NCI-H146 treated with DMSO at 0.1 percent for 48 hours (cell line): ENCODE measurements around the gene ACTA2.

Experiments used
- DNase-seq: peaks from one replicate; lab custom pipeline; 2025; ENCODE audit not compliant: unreplicated experiment; lab: John Stamatoyannopoulos, UW

Gene ACTA2

DNA sequence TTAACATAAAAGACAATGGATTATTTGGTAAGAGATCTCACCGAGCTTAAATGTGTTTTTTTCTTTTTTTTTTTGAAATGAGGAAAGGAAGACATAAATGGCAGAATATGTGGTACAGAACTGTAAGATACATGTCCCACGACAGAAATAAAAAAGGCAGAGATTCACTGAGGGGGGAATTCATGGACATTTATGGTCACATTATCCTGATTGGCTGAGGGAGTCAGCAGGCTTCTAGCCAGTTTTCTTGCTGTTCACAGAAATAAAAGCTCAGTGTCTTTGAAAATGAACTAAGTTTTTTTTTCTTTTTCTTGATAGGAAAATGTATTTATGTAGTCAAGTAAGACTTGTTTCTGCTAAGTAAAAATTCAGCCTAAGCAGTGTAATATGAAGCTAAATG is 29.8 kb upstream of the ACTA2 start:
- DNase-seq = no peak

DNA sequence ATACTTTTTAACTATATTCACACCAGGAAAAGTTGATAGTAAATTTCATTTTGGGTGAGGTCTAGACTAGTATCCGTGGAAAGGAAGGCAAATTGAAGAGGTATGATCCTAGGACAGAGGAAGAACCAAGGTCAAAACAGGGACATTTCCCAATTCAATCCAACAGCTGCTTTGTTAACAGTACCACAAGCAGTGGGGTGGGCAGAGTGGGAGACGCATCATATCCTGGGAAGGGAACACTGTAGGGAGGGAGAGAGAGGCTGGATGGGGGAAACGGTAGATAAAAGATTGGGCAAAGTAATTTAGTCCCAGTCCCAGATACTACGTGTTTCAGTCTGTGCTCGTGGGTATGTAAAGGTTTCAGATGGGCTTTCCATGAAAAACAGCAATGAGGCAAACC is 28.9 kb upstream of the ACTA2 start:
- DNase-seq = no peak

DNA sequence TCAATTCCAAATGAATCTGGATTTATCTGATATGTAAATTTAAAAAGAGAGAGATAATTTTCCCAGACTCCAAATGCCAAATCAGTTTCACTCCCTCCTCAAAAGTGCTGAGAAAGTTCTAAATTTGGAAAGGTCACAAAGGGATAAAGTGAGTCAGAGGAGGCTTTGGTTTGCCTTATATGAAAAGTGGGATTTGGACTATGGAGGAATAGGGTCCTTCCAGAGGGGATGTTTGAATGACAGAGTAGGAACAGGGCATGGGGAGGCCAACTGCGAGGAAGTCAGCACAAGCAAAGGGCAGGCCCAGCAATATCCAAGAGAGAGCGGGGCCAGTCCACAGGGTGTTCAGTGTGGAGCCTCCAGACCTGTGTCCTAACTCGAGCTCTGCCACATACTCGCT is 28.2 kb upstream of the ACTA2 start:
- no peak for DNase-seq

- no peak for DNase-seq
Measured at GRCh38 chr10:88980247-88980646, 27.7 kb upstream of the ACTA2 start.

GRCh38 chr10:88979603-88980002 is 27.0 kb upstream of the ACTA2 start:
- no peak for DNase-seq

DNA sequence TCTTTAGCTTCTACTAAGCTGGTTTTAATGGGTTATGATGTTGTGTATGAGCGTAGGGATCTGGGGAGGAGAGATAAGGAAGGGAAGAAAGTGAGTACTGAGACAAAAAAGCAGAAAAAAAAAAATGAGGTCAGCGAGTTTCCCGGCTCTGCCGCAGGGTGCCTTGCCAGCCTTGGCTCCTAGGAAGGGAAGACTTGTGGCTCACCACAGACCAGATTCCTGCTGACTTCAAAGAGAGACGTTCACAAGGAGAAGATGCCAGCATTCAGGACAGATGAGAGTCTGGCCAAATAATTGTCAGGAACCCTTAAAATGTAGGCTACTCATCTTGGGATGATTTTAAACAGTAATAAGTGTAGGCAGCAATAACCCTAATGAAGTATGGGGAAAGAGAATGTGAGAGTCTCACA is 26.6 kb upstream of the ACTA2 start:
- DNase-seq = no peak

- no peak for DNase-seq
Measured at GRCh38 chr10:88978463-88978862, 25.9 kb upstream of the ACTA2 start.

DNA sequence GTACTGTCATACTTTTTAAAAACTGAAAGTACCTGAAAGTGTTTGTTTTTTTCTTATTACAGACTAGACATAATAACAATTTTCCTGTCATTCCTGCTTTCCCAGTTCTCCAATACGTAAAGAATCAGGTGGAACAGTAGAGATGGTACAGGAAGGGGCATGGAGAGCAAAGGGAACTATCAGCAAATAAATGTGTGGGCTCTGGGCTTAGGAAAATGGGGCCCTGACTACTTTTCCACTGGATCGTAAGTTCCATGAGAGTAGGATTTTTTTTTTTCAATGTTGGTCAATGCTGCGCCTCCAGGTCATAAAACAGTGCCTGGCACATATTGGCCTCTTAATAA is 22.8 kb upstream of the ACTA2 start:
- no peak for DNase-seq

DNA sequence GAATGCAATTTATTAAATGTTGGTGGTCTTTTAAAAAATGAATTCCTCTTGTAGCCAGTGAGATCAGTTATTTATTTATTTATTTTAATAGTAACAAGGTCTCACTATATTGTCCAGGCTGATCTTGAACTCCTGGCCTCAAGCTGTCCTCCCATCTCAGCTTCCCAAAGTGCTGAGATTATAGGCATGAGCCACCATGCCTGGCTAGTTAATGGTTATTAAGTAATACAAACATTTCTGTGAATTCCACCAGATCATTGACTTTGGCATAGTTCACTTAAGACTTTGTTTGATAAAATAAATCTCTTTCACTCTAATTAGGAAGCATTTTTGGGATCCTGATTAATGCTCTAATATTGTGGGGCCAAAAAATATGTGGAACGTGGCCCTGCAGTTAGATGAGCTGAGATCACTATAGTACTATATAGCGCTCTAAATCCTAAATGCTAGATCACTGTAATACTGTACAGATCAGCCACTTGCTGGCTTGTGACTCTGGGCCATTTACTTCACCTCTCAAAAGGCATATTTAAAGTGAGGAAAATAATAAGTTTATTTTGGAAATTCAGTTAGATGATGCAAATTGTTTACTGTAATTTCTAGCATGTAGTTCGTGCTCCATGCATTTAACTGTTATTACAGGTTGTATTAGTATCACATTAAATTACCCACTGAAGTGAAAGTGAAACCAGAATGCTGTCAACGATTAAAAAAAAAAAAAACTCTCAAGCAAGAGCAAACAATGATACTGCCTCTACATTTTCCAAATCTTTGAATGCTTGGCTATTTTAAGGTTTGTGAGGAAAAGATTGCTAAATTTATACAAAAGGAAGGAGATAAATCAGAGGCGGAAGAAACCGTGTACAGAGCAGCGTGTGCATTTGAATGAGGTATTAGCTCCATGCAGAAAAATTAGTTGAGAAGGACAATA is 22.1 kb upstream of the ACTA2 start:
- no peak for DNase-seq

- no peak for DNase-seq
Measured at GRCh38 chr10:88974012-88974411, 21.4 kb upstream of the ACTA2 start.

DNA sequence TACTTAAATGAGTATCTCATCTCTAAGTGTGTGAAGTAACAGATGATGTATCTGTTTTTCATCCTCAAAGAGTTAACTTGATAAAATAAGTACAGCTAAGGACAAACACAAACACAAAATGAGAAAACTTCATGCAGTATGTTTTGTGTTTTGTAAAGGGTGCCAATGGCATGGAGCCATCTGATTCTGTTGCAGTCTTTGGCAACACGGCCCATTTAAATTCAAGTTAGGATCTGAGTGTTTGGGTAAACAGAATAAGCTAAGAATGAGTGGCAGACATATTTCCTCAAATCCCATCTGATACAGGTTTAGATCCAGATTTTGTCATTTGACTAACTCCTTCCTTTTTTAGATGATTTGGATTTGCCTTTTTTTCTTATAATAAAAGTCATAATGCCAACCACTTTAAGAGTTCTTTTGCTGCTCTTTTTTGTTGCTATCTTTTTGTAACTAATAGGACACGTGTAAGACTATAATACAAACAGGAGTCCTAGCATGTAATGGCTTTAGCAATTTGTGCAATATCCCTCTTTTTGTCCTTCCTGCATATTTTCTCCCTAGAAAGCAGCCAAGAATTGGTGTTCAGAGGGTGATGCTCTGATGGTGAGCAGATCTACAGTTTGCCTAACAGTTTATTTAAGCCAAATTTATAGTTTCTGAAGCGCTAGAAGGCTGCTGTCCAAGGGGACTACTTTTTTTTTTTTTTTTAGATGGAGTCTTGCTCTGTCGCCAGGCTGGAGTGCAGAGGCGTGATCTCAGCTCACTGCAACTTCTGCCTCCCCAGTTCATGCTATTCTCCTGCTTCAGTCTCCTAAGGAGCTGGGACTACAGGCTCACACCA is 18.9 kb upstream of the ACTA2 start:
- no peak for DNase-seq

GRCh38 chr10:88968391-88968790 is 15.8 kb upstream of the ACTA2 start:
- DNase-seq = no peak

DNA sequence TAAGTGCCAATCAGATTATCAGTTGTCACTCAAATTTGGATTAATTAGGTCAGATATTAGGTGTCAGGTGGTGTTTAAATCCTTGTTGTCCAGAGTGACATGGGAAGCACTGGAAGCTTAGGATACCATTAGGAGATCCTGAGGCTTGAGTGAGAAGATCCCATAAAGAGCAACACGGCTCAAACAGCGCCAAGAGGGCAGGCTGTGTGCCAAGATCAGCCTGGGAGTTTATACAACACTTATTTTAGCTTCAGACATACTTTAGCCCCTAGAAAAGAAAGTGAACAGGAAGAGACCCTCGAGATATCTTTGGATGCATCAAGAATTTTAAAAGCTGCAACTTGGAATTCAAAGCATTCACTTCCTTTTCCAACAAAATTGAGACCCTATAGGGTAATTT is 14.2 kb upstream of the ACTA2 start:
- no peak for DNase-seq

DNA sequence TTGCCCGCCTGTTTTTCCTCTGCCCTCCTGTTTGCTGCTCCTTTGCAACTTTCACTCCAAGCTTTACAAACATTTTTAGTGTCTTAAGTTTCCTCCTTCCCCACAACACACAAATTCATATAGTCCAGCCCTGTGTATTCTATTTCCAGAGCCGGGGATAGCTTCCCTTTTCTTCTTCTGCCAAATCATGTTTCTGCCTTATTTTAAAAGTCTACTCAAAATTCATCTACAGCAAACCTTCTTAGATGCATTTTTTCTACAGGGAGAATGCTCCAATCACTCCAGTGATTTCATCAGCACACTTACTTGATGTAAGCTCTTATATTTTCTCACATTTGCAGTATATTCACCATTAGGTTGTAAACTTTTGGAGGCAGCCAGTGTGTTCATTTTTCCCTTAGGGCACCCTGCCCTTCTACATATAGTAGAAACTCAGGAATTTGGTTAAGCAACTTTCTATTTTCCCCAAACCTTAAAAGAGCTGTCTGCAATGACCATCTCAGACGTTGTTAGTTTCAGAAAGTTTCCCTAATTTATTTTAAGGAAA is 12.4 kb upstream of the ACTA2 start:
- DNase-seq = no peak

- no peak for DNase-seq
Measured at GRCh38 chr10:88964360-88964759, 11.8 kb upstream of the ACTA2 start.

GRCh38 chr10:88963318-88963717 is 10.7 kb upstream of the ACTA2 start:
- DNase-seq = no peak

- no peak for DNase-seq
Measured at GRCh38 chr10:88962336-88962735, 9.8 kb upstream of the ACTA2 start.

- DNase-seq = no peak
Measured at GRCh38 chr10:88961266-88961665, 8.7 kb upstream of the ACTA2 start.

GRCh38 chr10:88960802-88961201 is 8.2 kb upstream of the ACTA2 start:
- DNase-seq = no peak

- DNase-seq = no peak
Measured at GRCh38 chr10:88958721-88959120, 6.1 kb upstream of the ACTA2 start.

DNA sequence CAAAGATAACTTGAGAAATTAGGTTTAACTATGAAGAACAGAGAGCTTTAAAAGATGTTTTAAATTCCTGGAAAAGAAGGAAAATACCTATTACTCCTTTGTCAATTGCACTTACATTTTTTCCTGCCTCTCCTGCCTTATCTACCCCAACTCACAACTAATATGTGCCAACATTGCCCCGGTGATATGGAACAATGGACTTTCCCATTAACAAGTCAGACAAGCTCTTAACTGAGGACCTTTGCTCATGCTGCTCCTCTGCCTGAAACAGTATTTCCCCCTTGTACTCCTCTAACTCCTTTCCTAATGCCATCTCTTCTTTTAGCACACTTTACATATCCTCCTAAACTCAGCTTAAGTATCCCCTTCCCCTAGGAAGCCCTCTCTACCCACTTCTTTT is 4.8 kb upstream of the ACTA2 start:
- DNase-seq = no peak
